GM12865 (cell line): ENCODE measurements around the gene TSPAN14.
A peak's percentile ranks its signal among the peaks of the same experiment; 100 is the strongest.

ENCODE experiments used
- DNase-seq: peaks from one replicate; pipeline ENCODE4 v3.0.0; 2010; ENCODE audit warnings: low read depth
- H3K4me3 ChIP-seq: 2 replicates; pipeline ENCODE4 v1.5.1; 2011; ENCODE audit warnings: mild to moderate bottlenecking, low read depth, low read length, control low read depth
- TF ChIP-seq, protein P1 (sequence below): IDR thresholded peaks from 2 replicates; pipeline ENCODE4 v1.5.1; 2011; ENCODE audit warnings: low read length, control low read depth, low read depth, inconsistent platforms; ENCODE audit not compliant: insufficient read depth; ENCODE audit errors: missing control alignments

Gene TSPAN14

DNA sequence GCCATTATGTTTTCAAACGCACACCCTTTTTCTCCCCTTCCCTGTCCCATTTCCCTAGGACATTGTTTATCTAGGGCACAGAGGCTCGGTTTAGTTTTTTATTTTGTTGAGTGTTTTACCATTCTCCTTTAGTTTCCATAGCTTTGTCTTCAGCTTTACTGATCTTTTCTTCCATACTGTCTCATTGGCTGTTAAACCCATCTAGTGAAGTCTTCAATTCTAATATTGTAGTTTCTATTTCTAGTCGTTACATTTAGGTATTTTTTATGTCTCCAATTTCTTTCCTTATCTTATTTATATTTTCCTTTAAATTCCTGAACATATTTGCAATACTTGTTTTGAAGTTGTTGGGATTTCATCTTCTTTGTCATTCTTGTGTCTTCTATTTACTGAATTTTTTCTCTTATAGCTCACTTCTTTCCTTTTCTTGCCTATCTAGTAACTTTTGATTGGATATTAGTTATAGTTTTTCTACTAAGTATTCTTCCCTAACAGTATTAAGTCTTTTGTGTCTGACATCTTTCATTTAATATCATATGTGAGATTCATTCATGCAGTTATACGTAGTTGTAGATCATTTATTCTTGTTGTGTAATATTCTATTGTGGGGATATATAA, 42.6 kb downstream of the TSPAN14 start:
- no peak for DNase-seq
- TF ChIP-seq, protein P1, sequence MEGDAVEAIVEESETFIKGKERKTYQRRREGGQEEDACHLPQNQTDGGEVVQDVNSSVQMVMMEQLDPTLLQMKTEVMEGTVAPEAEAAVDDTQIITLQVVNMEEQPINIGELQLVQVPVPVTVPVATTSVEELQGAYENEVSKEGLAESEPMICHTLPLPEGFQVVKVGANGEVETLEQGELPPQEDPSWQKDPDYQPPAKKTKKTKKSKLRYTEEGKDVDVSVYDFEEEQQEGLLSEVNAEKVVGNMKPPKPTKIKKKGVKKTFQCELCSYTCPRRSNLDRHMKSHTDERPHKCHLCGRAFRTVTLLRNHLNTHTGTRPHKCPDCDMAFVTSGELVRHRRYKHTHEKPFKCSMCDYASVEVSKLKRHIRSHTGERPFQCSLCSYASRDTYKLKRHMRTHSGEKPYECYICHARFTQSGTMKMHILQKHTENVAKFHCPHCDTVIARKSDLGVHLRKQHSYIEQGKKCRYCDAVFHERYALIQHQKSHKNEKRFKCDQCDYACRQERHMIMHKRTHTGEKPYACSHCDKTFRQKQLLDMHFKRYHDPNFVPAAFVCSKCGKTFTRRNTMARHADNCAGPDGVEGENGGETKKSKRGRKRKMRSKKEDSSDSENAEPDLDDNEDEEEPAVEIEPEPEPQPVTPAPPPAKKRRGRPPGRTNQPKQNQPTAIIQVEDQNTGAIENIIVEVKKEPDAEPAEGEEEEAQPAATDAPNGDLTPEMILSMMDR: no peak
- H3K4me3 ChIP-seq: no peak overlapping the region

DNA sequence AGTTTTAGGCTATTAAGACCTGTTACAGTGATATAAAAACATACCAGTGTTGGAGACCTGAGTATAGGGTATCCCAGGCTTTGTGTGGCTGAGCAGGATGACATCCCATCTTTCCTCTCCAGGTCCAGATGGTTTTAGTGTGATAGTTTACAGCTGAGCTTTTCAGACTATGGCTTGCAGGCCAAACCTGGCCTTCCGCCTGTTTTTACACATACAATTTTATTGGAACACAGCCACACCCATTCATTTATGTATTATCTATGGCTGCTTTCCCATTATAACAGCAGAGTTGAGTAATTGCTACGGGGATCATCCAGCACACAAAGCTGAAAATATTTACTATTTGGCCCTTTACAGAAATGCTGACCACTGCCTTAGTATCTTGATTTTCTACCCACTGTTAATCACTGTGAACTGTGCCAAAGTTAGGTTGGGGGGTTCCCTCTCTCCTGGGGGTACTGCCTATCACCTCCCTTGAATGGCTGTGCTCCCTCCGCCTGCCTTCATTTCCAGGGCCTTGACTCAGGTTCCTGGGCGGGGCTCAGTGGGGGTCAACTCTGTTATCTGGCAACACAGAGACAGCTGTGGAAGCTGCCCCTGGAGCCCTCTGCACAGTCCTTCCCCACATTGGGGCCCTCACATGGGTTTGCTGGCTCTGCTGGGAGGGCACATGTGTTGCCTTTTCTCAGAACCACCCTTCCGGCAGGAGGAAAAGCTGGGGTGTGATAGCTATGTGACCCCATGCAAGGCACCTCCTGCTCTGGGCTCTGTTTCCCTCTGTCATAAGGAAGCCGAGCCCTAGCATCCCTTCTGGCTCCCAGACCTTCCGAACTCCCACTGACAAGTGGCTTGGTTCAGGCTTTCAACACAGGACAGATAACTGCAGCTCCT, 43.3 kb downstream of the TSPAN14 start:
- DNase-seq: no peak
- TF ChIP-seq, protein P1: no peak
- H3K4me3 ChIP-seq: no peak overlapping the region

DNA sequence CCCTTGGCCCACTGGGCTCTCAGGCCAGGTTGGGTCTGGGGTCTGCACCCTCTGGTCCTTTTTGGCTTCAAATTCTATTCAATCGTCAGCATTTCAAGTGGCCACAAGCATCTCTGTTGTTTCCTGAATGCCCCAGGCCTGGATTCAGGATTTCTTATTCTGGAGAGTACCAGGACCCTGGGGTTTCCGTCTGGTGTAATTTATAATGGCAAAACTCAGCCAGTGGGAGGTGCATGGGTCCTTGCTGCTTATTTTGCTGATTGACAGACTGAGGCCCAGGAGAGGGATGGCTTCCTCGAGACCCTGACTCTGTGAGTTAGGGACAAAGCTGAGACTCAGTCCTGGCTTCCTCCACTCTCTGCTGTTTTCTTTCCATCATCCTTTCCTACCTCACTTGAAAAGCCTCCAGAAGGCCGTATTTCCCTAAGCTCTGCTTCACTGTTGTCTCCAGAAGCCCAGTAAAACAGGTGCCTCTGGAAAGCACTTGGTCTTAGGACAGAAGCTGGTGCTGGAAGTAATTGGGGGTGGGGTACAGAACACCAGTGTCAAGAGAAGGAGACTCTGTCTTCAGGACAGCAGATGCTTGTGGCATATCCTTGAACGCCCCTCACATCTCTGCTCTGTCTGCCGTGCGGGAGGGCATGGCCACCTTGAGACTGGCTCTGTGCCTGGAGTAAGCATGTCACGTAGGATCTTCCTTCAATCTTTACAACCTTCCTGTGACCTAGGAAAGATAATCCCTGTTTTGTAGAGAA, 44.1 kb downstream of the TSPAN14 start:
- no peak for DNase-seq
- TF ChIP-seq, protein P1: no peak
- H3K4me3 ChIP-seq: no peak overlapping the region

DNA sequence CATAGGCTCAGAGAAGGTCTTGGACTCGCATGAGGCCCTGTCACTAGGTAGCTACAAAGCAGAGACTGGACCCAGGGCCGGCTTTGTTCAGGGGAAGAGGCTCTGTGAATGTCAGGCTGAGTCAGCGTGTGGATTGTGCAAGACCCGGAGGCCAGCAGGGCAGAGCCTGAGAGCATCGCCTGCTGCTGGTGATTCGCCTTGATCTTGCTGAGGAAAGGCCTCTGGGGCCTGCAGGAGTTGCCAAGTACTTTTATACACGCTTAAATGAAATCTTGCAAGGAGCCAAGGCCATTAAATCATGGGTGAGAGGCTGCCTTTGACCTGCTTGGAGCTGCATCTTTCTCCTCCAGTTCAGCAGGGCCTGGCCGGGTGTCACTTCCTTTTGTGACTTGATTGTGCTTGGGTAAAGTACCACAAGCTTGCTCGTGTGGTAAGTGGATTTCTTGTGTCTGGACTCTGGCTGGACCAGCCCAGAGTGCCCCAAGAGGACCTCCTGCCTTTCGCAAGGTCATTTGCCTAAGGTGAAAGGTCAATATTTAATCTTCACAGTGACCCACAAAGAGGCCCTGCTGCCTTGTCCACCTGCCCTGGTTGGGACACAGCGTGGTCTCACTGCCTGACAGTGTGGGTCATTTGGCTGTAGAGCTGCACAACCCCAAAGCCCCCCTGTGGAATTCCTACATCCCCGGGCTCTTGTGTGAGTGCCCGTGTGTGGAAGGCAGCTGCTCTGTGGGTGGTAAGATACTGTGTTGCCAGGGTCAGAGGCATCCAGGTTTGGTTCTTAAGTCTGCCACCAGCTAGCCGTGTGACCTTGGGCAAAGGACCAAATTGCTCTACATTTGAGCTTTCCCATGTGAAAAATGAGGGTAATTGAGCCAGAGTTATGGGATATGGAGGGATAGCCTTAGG, 45.0 kb downstream of the TSPAN14 start:
- no peak for DNase-seq
- no peak overlapping the region for H3K4me3 ChIP-seq
- TF ChIP-seq, protein P1: no peak

DNA sequence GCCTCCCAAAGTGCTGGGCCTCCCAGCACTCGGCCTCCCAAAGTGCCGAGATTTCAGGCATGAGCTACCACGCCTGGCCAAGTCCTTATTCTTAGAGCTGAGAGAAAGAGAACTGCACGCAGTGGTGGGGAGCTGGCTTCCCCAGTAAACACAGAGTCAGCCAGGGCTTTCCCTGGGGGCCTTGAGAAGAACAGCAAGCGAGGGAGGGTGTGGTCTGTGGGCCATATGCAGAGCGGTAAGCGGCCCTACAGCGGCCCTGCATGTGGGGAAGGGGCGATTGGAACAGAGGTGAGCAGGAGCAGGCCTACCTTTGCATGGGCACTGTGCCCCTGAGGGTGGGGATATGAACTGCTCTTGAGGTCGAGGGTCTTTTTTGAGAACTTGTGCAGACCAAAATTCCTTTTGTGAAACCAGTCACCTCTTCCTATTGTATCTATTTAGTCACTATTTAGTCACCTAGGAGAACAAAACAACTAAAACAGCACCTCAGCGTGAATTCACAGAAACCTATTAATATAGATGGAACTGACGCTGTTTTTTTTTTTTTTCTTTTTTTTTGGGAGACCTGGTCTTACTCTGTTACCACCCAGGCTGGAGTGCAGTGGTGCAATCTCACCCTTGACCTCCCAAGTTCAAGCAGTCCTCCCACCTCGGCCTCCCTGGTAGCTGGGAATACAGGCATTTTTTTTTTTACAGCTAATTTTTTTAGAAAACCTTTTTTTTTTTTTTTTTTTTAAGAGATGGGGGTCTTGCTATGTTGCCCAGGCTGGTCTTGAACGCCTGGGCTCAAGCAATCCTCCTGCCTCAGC, 46.7 kb downstream of the TSPAN14 start:
- TF ChIP-seq, protein P1: no peak
- peak; percentile 59 for DNase-seq
- H3K4me3 ChIP-seq: no peak overlapping the region

DNA sequence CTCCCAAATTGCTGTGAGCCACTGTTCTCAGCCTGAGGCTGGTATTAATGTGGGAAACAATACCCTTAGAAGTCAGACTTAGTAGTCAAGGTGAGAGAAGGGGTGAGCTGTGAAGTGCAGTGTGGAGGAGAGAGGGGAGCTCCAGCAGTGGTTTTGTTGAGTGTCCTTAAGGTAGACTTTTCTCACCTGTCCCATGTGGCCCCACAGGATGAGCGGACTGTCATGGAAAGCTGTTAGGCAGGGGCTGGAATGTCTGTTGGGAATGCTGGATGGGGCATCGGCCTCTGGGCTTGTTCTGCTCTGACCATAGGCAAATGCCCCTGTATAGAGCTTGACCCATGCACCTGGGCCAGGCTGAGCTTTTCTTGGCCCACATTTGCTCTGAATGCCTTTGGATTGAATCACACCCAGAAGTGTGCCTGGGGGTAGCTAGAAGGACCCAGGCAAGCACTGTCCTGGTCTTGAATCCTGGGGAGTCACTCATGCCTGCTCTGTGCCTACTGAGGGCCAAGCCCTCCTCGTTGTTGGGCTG, 47.3 kb downstream of the TSPAN14 start:
- TF ChIP-seq, protein P1: no peak
- no peak for DNase-seq
- no peak overlapping the region for H3K4me3 ChIP-seq
